Natural killer cell treated with Interleukin-12 subunit alpha and Interleukin-12 subunit beta and Interleukin-15 and Interleukin-18, amount 100 ng/mL, for 72 hours (primary cell): ENCODE measurements around the gene FBXL17. TPM values are rescaled to one million over a fixed set of nuclear protein-coding genes. Genes with fewer than 3 reads are reported as not detected.

ENCODE experiments used
- ATAC-seq, 2 donors: fragments of 150-1000 bp; cut with Tn5 transposase in 1 of 2; sonication (Bioruptor Pico), chemical (Tn5 transposase) in 1 of 2; 2 replicates each; pipeline ENCODE4 v1.10.0; 2021
- DNase-seq: peaks from one replicate; pipeline ENCODE4 v3.0.0; 2022; ENCODE audit warnings: low spot score
- H3K27ac Mint-ChIP-seq, 2 donors: 1 replicate in 1 of 2; 2 replicates in 1 of 2; pipeline ENCODE4 v1.8.0; 2022; ENCODE audit warnings: mixed read lengths in 2 of 2, mild to moderate bottlenecking in 1 of 2, moderate library complexity in 1 of 2
- H3K27me3 Mint-ChIP-seq, 2 donors: 1 replicate in 1 of 2; 2 replicates in 1 of 2; pipeline ENCODE4 v1.8.0; 2022; ENCODE audit warnings: mixed read lengths in 2 of 2
- H3K36me3 Mint-ChIP-seq: one replicate; pipeline ENCODE4 v1.8.0; 2022; ENCODE audit warnings: mixed read lengths
- H3K4me1 Mint-ChIP-seq, 2 donors: 1 replicate in 1 of 2; 2 replicates in 1 of 2; pipeline ENCODE4 v1.8.0; 2022; ENCODE audit warnings: low read depth in 2 of 2, mixed read lengths in 2 of 2, mild to moderate bottlenecking in 1 of 2
- H3K4me3 Mint-ChIP-seq: one replicate; pipeline ENCODE4 v1.8.0; 2022; ENCODE audit warnings: mixed read lengths
- H3K9me3 Mint-ChIP-seq: 2 replicates; pipeline ENCODE4 v1.8.0; 2022; ENCODE audit warnings: mixed read lengths
- total RNA-seq, 2 donors: library from RNA; stranded (reverse); gene quantifications; one replicate each; pipeline ENCODE4 v1.2.3, GENCODE V29; 2022

The FBXL17 gene
- total RNA-seq, 2 donors from 2014 or later, result 11.5 to 14.1 TPM

DNA sequence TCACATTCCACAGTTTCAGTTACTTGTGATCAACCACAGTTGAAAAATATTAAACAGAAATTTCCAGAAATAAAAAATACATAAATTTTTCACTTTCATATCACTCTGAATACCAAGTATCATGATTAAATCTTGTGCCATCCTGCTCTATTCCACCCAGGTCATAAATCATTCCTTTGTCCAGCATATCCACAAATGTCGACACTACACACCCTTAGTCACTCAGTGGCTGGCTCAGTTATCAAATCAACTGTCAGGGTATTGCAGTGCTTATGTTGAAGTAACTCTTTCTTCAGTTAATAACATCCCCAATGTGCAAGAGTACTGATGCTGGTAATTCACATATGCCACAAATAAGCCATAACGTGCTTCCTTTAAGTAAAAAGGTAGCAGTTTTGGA is 115.7 kb downstream of the FBXL17 start:
- no peak for ATAC-seq
- no peak overlapping the region for H3K4me3 Mint-ChIP-seq

DNA sequence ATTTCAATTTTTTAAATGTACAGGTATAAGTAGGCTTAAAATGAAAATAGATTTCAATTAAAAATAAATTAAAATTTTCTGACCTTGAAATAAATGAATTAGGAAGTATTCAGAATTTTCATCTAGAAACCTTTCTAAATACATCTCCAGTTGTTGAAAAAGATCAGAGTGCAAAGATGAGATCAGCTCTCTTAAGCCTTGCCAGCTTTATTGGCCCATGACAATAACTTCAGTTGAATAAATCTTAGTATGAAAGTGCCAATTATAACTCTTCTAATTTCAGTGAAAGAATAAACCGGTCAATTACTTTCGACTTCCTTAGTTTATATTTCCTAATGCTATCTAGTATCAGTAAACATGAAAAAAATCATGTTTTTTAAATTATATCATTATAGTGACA is 117.4 kb downstream of the FBXL17 start:
- peaks cover 8 to 11% of the 10 kb centered on the region in 2 donors for H3K4me1 Mint-ChIP-seq
- ATAC-seq, result no peak
- H3K27ac Mint-ChIP-seq, result no peak overlapping the region
- H3K4me3 Mint-ChIP-seq, result no peak overlapping the region
- H3K27me3 Mint-ChIP-seq, result no peaks in the 10 kb centered on the region
- no peaks in the 10 kb centered on the region for H3K36me3 Mint-ChIP-seq
- no peaks in the 10 kb centered on the region for H3K9me3 Mint-ChIP-seq
- DNase-seq, result no peak

More for the DNA sequence above, 115.7 kb downstream of the FBXL17 start:
- no peaks in the 10 kb centered on the region for H3K36me3 Mint-ChIP-seq
- no peaks in the 10 kb centered on the region for H3K9me3 Mint-ChIP-seq
- DNase-seq, result no peak
- peaks cover 0 to 3% of the 10 kb centered on the region in 2 donors for H3K4me1 Mint-ChIP-seq
- no peak overlapping the region for H3K27ac Mint-ChIP-seq
- no peaks in the 10 kb centered on the region for H3K27me3 Mint-ChIP-seq

DNA sequence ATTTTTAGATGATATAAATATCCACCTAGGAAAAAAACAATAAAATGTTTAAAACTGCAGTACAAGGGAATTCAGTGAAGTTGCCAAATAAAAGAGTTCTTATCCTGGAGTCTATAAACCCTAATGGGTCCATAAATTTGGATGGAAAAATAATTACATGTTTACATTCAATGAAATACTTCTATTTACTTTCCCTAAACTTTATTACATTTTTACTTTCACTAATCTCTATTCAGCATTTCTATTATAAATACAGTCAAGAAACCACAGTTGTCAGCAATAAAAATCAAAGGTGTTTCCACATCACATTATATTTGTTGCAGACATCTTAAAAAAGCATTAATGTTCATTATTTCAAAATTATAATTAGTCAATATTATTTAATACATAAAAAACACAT is 118.6 kb downstream of the FBXL17 start:
- DNase-seq (no peak), ATAC-seq (no peak)
- Mint-ChIP-seq H3K36me3 (no peaks in the 10 kb centered on the region), H3K4me3 (no peak overlapping the region), H3K4me1 (peaks cover 8 to 11% of the 10 kb centered on the region in 2 donors), H3K27ac (no peak overlapping the region), H3K9me3 (no peaks in the 10 kb centered on the region), H3K27me3 (no peaks in the 10 kb centered on the region)

DNA sequence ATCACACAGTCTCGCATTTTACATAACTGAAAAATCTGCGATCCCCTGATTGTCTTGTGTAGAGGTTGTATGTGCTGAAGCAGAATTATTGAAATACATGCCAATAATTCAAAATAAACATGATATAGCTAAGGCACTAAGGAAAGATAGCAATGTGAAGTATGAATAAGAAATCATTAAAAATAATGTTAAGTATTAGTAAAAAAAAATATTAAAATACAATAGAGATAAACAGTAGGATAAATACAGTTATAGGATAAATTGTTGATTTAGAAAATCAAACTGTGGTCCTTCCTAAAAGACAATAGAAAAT is 121.1 kb downstream of the FBXL17 start:
- ATAC-seq, result no peak
- DNase-seq, result no peak

DNA sequence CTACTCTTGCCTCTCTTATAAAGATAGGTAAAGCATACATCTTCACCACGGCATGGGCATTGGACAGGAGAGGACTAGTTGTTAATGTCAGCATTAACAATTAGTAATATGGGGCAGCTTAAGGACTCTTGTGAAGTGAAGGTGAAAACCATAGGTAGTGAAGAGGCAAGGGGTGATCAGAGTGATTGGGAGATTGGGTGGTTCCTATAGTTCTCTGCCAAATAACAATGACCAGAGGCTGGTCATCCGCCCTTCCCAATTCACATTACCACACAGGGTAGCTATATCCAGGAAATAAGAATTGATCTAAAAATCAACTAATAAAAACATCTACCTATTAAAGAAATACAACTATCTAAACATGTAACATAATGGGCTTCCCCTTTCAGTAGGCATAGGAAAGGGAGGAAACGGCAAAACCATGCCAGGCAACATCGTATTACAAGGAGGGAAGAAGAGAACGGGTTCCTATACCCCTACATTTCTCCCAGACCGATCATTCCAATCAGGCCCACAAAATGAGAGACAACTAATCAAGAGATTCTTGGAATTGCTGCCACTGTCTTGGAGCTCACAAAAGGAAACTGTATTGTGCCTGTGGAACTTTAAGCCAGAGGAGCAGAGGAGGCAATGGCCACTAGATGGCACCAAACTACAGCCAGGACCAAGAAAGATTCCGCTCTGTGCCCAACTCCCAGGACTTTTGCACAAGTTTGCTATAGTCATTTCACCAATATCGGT is 121.6 kb downstream of the FBXL17 start:
- DNase-seq, result peak; percentile 71
- Mint-ChIP-seq H3K36me3 (no peaks in the 10 kb centered on the region), H3K27me3 (no peaks in the 10 kb centered on the region), H3K9me3 (no peaks in the 10 kb centered on the region), H3K4me3 (peak overlapping the region; percentile 65), H3K4me1 (peaks cover 8 to 11% of the 10 kb centered on the region in 2 donors), H3K27ac (no peak overlapping the region)
- peak; percentile 77 to 84 for ATAC-seq

More for the DNA sequence above, 121.1 kb downstream of the FBXL17 start:
- Mint-ChIP-seq H3K4me3 (peak overlapping the region; percentile 65), H3K36me3 (no peaks in the 10 kb centered on the region), H3K4me1 (peaks cover 8 to 11% of the 10 kb centered on the region in 2 donors), H3K9me3 (no peaks in the 10 kb centered on the region), H3K27me3 (no peaks in the 10 kb centered on the region), H3K27ac (no peak overlapping the region)

DNA sequence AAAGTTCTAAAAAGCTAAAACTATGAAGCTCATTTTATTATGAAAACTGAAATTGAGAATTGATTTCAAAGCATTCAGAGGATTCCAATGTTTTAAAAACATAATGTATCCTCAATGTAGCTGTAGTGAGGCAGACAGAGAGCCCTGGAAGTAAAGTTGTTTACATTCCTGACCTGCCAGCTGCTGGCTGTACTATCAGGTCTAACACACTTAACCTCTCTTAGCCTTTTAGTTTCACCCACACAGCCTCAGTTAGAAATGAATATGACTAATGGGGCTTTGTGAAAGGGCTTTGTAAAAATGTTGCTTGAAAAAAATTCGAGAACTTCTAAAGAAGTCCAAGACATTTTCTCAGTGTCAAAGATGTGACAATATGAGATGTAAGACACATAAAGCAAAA is 122.6 kb downstream of the FBXL17 start:
- H3K27ac Mint-ChIP-seq, result no peak overlapping the region
- H3K36me3 Mint-ChIP-seq, result no peaks in the 10 kb centered on the region
- ATAC-seq (no peak), DNase-seq (no peak)
- H3K4me1 Mint-ChIP-seq, result peaks cover 8 to 11% of the 10 kb centered on the region in 2 donors
- no peaks in the 10 kb centered on the region for H3K27me3 Mint-ChIP-seq
- H3K4me3 Mint-ChIP-seq, result peak overlapping the region; percentile 10
- no peaks in the 10 kb centered on the region for H3K9me3 Mint-ChIP-seq

DNA sequence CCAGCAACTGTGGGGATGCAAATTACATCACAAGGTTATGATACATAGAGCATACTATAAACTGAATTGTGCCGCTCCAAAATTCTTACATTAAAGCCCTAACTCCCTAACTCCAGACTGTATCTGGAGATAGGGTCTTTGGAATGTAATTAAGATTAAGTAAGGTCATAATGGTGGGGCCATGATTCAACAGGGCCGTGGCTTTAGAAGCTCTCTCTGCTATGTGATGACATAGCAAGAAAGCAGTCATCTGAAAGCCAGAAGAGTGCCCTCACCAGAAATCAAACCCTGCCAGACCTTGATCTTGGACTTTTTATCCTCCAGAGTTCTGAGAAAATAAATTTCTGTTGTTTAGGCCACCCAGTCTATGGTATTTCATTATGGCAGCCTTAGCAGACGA is 123.9 kb downstream of the FBXL17 start:
- no peak overlapping the region for H3K4me3 Mint-ChIP-seq
- no peak for DNase-seq
- H3K27ac Mint-ChIP-seq, result no peak overlapping the region
- peaks cover 8 to 11% of the 10 kb centered on the region in 2 donors for H3K4me1 Mint-ChIP-seq
- H3K36me3 Mint-ChIP-seq, result no peaks in the 10 kb centered on the region
- H3K27me3 Mint-ChIP-seq, result no peaks in the 10 kb centered on the region
- H3K9me3 Mint-ChIP-seq, result no peaks in the 10 kb centered on the region
- ATAC-seq, result no peak

DNA sequence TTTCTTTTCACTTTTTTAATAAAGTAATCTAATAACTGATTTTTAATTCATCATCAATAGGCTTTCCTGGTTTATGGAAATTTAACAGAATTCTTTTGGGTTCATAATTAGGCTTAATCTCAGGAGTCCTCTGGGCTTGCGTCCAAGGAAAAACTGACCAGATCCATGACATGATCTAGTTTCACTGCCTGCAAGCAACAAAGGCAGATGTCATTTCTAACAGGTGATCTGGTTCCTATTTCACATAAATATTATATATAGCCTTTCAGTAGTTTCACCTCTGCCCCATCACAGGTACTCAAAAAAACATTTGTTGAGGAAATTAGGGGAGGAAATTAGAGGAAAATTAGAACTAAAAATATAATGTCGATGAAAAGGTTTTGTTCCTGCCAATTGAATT is 126.4 kb downstream of the FBXL17 start:
- peaks cover 2 to 7% of the 10 kb centered on the region in 2 donors for H3K4me1 Mint-ChIP-seq
- DNase-seq (no peak), ATAC-seq (no peak)
- H3K27me3 Mint-ChIP-seq, result no peaks in the 10 kb centered on the region
- H3K4me3 Mint-ChIP-seq, result no peak overlapping the region
- no peaks in the 10 kb centered on the region for H3K36me3 Mint-ChIP-seq
- H3K27ac Mint-ChIP-seq, result no peak overlapping the region
- no peaks in the 10 kb centered on the region for H3K9me3 Mint-ChIP-seq

DNA sequence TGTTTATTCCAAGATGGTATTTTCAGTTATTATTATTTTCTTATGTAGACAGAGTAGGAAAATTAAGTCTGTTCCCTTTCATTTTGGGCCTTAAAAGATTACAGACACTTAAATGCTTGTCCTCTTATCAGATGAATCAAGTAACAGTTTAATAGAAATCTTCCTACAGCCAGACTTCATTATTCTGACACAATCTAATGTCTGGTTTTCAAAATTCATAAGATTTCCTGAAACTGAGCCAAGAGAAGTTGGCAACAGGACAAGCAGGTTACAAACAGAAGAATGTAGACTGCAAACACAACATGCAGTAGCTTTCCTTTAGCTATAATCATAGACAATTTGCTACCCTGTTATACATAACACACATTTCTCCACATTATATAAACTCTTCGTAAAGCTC is 130.5 kb downstream of the FBXL17 start:
- Mint-ChIP-seq H3K4me1 (no peaks in the 10 kb centered on the region), H3K4me3 (no peak overlapping the region), H3K27me3 (no peaks in the 10 kb centered on the region), H3K9me3 (no peaks in the 10 kb centered on the region), H3K27ac (no peak overlapping the region), H3K36me3 (no peaks in the 10 kb centered on the region)
- ATAC-seq, result no peak
- DNase-seq, result no peak

DNA sequence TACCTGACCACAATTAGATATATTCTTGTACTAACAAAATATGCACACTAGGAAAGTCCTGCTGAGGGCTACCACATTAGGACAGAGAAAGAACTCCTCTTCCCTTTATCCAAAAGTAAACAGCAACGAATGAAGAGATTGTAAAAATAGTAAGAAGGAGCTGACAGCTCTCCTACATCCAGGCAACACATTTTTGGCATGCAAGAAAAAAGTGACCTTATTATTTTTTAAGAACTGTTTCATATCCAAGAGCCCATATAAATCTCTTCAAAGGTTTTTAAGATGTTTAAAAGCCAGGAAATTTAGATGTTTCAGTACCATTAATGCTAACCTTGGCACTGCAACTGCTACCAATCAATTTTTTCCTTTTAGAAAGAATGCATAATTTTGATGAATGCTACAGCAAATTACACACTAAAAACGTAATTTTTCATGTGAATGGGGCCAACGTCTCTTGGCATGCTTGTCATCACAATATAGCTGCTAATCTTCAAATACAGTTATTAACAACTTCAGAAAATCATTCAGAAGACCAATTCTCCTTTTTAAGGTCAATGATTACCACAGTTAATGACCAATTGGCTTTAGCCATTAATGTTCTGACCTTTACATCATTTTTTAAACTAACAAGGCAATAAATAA is 132.0 kb downstream of the FBXL17 start:
- Mint-ChIP-seq H3K36me3 (no peaks in the 10 kb centered on the region), H3K9me3 (no peaks in the 10 kb centered on the region), H3K27ac (no peak overlapping the region), H3K27me3 (no peaks in the 10 kb centered on the region), H3K4me3 (no peak overlapping the region), H3K4me1 (no peaks in the 10 kb centered on the region)
- ATAC-seq, result no peak
- DNase-seq, result no peak

DNA sequence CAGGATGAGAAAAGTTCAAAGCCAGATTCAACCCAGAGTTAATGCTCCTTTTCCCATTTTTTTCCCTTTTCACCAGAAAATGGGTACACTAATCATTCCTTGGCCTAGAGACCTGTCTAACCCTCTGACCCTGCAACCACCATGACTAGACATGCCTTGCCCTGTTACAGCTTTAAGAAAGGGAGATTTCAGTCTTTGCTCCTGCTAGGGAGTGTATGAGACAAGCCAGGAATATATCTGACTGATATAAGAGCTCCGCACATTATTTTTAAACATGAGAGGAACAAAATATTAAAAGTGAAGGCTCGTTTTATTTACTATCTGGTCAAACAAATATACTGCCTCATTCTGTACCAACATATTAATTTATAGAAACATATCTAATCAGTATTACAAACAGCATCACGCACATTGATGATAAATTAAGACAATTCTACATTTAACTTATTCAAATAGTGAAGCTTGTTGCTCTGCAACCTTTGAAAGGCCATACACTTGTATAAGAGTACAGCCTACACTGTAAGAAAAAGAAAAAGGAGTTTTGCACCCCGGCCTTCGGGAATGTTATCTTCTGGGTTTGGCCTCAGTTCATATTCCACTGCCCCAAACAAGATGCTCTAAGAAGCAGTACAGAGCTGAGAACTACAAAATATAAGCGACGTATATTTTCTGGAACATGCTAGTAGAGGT is 132.7 kb downstream of the FBXL17 start:
- Mint-ChIP-seq H3K36me3 (no peaks in the 10 kb centered on the region), H3K27me3 (no peaks in the 10 kb centered on the region), H3K4me1 (no peaks in the 10 kb centered on the region), H3K27ac (no peak overlapping the region), H3K9me3 (no peaks in the 10 kb centered on the region), H3K4me3 (no peak overlapping the region)
- DNase-seq (no peak), ATAC-seq (no peak)

DNA sequence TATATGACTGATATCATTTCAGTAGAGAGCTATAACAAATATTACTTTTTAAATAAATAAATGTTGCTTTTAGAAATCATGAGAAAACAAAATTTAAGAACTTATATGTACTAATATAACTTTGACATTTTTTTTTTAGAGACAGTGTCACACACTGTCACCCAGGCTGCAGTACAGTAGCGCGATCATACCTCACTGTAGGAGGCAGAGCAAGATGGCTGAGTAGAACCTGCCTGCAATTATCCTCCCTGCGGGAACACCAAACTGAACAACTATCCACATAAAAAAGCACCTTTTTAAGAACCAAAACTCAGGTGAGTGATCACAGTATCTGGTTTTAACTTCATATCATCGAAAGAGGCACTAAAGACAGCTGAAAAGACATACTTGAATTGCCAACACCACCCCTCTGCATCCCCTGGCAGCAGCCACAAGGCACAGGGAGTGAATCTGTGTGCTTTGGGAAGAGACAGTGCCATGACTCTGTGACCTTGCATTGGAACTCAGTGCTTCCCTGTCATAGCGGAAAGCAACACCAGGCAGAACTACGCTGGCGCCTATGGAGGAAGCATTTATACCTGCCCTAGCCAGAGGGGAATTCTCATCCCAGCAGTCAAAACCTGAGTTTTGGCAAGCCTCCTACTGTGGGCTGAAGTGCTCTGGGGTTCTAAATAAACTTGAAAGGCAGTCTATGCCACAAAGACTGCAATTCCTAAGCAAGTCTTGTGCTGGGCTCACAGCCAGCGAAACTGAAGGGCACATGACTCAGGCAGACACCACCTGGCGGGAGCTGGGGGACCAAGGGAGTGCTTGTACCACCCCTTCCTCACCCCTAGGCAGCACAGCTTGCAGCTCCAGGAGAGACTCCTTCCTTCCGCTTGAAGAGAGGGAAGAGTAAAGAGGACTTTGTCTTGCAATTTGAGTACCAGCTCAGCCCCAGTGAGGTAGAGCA is 142.7 kb downstream of the FBXL17 start:
- ATAC-seq (no peak), DNase-seq (no peak)
- Mint-ChIP-seq H3K4me3 (no peak overlapping the region), H3K27ac (no peak overlapping the region), H3K4me1 (peaks cover 0 to 10% of the 10 kb centered on the region in 2 donors), H3K27me3 (no peaks in the 10 kb centered on the region), H3K9me3 (peaks cover 3% of the 10 kb centered on the region), H3K36me3 (peaks cover 6% of the 10 kb centered on the region)

DNA sequence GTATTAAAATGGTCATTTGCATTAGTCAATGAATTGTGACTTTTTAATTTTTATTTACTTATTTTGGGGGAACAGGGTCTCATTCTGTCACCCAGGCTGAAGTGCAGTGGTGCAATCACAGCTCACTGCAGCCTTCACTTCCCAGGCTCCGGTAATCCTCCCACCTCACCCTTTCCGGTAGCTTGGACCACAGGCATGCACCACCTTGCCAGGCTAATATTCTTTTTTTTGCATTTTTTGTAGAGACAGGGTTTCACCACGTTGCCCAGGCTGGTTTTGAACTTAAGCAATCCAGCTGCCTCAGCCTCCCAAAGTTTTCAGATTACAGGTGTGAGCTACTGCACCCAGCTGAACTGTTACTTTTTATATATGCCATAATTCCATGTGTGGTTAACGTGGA is 143.4 kb downstream of the FBXL17 start:
- Mint-ChIP-seq H3K9me3 (peaks cover 3% of the 10 kb centered on the region), H3K27me3 (no peaks in the 10 kb centered on the region), H3K4me3 (no peak overlapping the region), H3K36me3 (peaks cover 6% of the 10 kb centered on the region), H3K4me1 (peaks cover 0 to 10% of the 10 kb centered on the region in 2 donors), H3K27ac (no peak overlapping the region)
- DNase-seq, result no peak
- no peak for ATAC-seq
